ENCODE measurements around the gene USP24.

Gene USP24

GRCh38 chr1:55052221-55053142 is 162.7 kb downstream of the USP24 start:
- DNase-seq (ENCODE audit: low read depth) = no peak

- no peak for DNase-seq (ENCODE audit: low read depth)
These were observed 163.5 kb downstream of the USP24 start for GRCh38 chr1:55051621-55052020.

GRCh38 chr1:55051169-55051568 is 164.0 kb downstream of the USP24 start:
- DNase-seq (ENCODE audit: low read depth) = no peak

- DNase-seq (ENCODE audit: low read depth) = no peak
These were observed 164.9 kb downstream of the USP24 start for GRCh38 chr1:55050283-55050682.

- no peak for DNase-seq (ENCODE audit: low read depth)
These were observed 165.3 kb downstream of the USP24 start for GRCh38 chr1:55049914-55050278.

- no peak for DNase-seq (ENCODE audit: low read depth)
These were observed 165.8 kb downstream of the USP24 start for GRCh38 chr1:55049271-55049913.

- no peak for DNase-seq (ENCODE audit: low read depth)
These were observed 166.5 kb downstream of the USP24 start for GRCh38 chr1:55048453-55049270.

- DNase-seq (ENCODE audit: low read depth) = no peak
These were observed 167.6 kb downstream of the USP24 start for GRCh38 chr1:55047611-55048010.

- no peak for DNase-seq (ENCODE audit: low read depth)
These were observed 168.3 kb downstream of the USP24 start for GRCh38 chr1:55046871-55047270.

GRCh38 chr1:55045430-55045829 is 169.7 kb downstream of the USP24 start:
- no peak for DNase-seq (ENCODE audit: low read depth)

- no peak for DNase-seq (ENCODE audit: low read depth)
These were observed 170.4 kb downstream of the USP24 start for GRCh38 chr1:55044617-55045397.

- no peak for DNase-seq (ENCODE audit: low read depth)
These were observed 171.4 kb downstream of the USP24 start for GRCh38 chr1:55043726-55044125.

GRCh38 chr1:55043011-55043410 is 172.2 kb downstream of the USP24 start:
- no peak for DNase-seq (ENCODE audit: low read depth)

- no peak for DNase-seq (ENCODE audit: low read depth)
These were observed 173.6 kb downstream of the USP24 start for GRCh38 chr1:55041613-55042012.

GRCh38 chr1:55040933-55041494 is 174.2 kb downstream of the USP24 start:
- DNase-seq (ENCODE audit: low read depth) = no peak

GRCh38 chr1:55040083-55040932 is 174.9 kb downstream of the USP24 start:
- no peak for DNase-seq (ENCODE audit: low read depth)

- DNase-seq (ENCODE audit: low read depth) = no peak
These were observed 175.7 kb downstream of the USP24 start, which contains the start of gene PCSK9 for GRCh38 chr1:55039342-55040082. TSS of gene PCSK9 (plus strand) at chr1:55039548. CDS start at chr1:55039838, 290 bp downstream.

- DNase-seq (ENCODE audit: low read depth) = no peak
These were observed 176.2 kb downstream of the USP24 start for GRCh38 chr1:55038974-55039341.

- DNase-seq (ENCODE audit: low read depth) = no peak
These were observed 176.7 kb downstream of the USP24 start for GRCh38 chr1:55038552-55038838.
